NCI-H128 (cell line): Measurements from ENCODE around the gene CATSPER1.
A peak's percentile ranks its signal among the peaks of the same experiment; 100 is the strongest.

ENCODE experiments used
- DNase-seq: peaks from one replicate; lab custom pipeline; 2025; ENCODE audit not compliant: unreplicated experiment; lab: John Stamatoyannopoulos, UW

The CATSPER1 gene

GRCh38 chr11:66026017-66026529, at the start of gene CATSPER1:
Gene CATSPER1 (minus strand): TSS chr11:66026479. CDS start chr11:66026379, 100 bp downstream.
- no peak for DNase-seq

GRCh38 chr11:66075273-66075672, 49.0 kb upstream of the CATSPER1 start:
- DNase-seq = no peak

- DNase-seq = no peak
These were observed 47.4 kb upstream of the CATSPER1 start for GRCh38 chr11:66073669-66074068.

GRCh38 chr11:66072518-66072917, 46.2 kb upstream of the CATSPER1 start:
- no peak for DNase-seq

- no peak for DNase-seq
These were observed 45.8 kb upstream of the CATSPER1 start for GRCh38 chr11:66072081-66072480.

GRCh38 chr11:66071381-66071801, 45.1 kb upstream of the CATSPER1 start:
- DNase-seq = no peak

- DNase-seq = no peak
These were observed 44.5 kb upstream of the CATSPER1 start for GRCh38 chr11:66070604-66071380.

- DNase-seq = peak; percentile 34
These were observed 43.7 kb upstream of the CATSPER1 start, which contains the start of gene PACS1 for GRCh38 chr11:66069715-66070603. Gene PACS1 (plus strand): TSS chr11:66070272. CDS start chr11:66070487, 215 bp downstream.

- DNase-seq = no peak
These were observed 42.8 kb upstream of the CATSPER1 start for GRCh38 chr11:66068923-66069714.

- DNase-seq = peak; percentile 79
These were observed 42.0 kb upstream of the CATSPER1 start for GRCh38 chr11:66068154-66068821.

- DNase-seq = no peak
These were observed 41.4 kb upstream of the CATSPER1 start for GRCh38 chr11:66067640-66068039.

GRCh38 chr11:66066751-66067150, 40.5 kb upstream of the CATSPER1 start:
- DNase-seq = no peak

GRCh38 chr11:66064571-66064970, 38.3 kb upstream of the CATSPER1 start:
- DNase-seq = no peak

GRCh38 chr11:66063900-66064299, 37.6 kb upstream of the CATSPER1 start:
- DNase-seq = no peak

GRCh38 chr11:66062408-66062807, 36.1 kb upstream of the CATSPER1 start:
- no peak for DNase-seq

- DNase-seq = no peak
These were observed 35.0 kb upstream of the CATSPER1 start for GRCh38 chr11:66061268-66061667.

GRCh38 chr11:66059966-66060680, 33.8 kb upstream of the CATSPER1 start:
- no peak for DNase-seq

GRCh38 chr11:66056501-66056900, 30.2 kb upstream of the CATSPER1 start:
- no peak for DNase-seq

GRCh38 chr11:66055021-66055420, 28.7 kb upstream of the CATSPER1 start:
- no peak for DNase-seq

- DNase-seq = no peak
These were observed 26.3 kb upstream of the CATSPER1 start for GRCh38 chr11:66052664-66052982.
